A204.1 (cell line): ENCODE results near the gene HSPA9.
A peak's percentile ranks its signal among the peaks of the same experiment; 100 is the strongest.

ENCODE experiments used
- FAIRE-seq: peaks from 2 replicates; lab custom pipeline; 2012; peaks lifted over from hg19 to GRCh38; lab: Jason Lieb, UNC

HSPA9 gene

GRCh38 chr5:138575194-138576015 lies at the start of gene HSPA9:
Gene HSPA9 (minus strand): TSS chr5:138575401. CDS start chr5:138575318, 83 bp downstream.
- FAIRE-seq = peak; percentile 92

- no peak for FAIRE-seq
These were observed 47.9 kb upstream of the HSPA9 start for GRCh38 chr5:138623053-138623452.

GRCh38 chr5:138622051-138622450 lies 46.9 kb upstream of the HSPA9 start:
- no peak for FAIRE-seq

GRCh38 chr5:138620663-138621224 lies 45.5 kb upstream of the HSPA9 start:
- FAIRE-seq = no peak

- FAIRE-seq = no peak
These were observed 41.3 kb upstream of the HSPA9 start for GRCh38 chr5:138616508-138616907.

GRCh38 chr5:138615461-138615860 lies 40.3 kb upstream of the HSPA9 start:
- no peak for FAIRE-seq

- no peak for FAIRE-seq
These were observed 36.5 kb upstream of the HSPA9 start for GRCh38 chr5:138611678-138612218.

GRCh38 chr5:138610918-138611677 lies 35.9 kb upstream of the HSPA9 start:
- FAIRE-seq = no peak

- FAIRE-seq = no peak
These were observed 35.3 kb upstream of the HSPA9 start for GRCh38 chr5:138610415-138610917.

- no peak for FAIRE-seq
These were observed 31.3 kb upstream of the HSPA9 start for GRCh38 chr5:138606378-138607064.

- no peak for FAIRE-seq
These were observed 30.2 kb upstream of the HSPA9 start for GRCh38 chr5:138605254-138605972.

- no peak for FAIRE-seq
These were observed 29.1 kb upstream of the HSPA9 start for GRCh38 chr5:138604176-138604785.

GRCh38 chr5:138603249-138603920 lies 28.2 kb upstream of the HSPA9 start:
- no peak for FAIRE-seq

GRCh38 chr5:138602371-138603000 lies 27.3 kb upstream of the HSPA9 start:
- no peak for FAIRE-seq

GRCh38 chr5:138601444-138601843 lies 26.2 kb upstream of the HSPA9 start:
- no peak for FAIRE-seq

GRCh38 chr5:138600446-138600845 lies 25.2 kb upstream of the HSPA9 start:
- no peak for FAIRE-seq

GRCh38 chr5:138597661-138598400 lies 22.6 kb upstream of the HSPA9 start:
- no peak for FAIRE-seq

GRCh38 chr5:138596105-138596881 lies 21.1 kb upstream of the HSPA9 start:
- no peak for FAIRE-seq
